NK-92 treated with Interleukin-12 subunit alpha and Interleukin-12 subunit beta, amount 100 ng/mL, for 24 hours (cell line): ENCODE data around the gene CLNS1A.
"Not testable (repeated sequence)": the region's sequence is repeated elsewhere in the genome, so short reads cannot be mapped to it uniquely, and the experiment has no call there.

Source experiments
- DNase-seq: peaks from one replicate; lab custom pipeline; 2025; lab: John Stamatoyannopoulos, UW

The CLNS1A gene

GRCh38 chr11:77637345-77638165, at the start of gene CLNS1A:
TSS of gene CLNS1A (minus strand) at chr11:77637794. CDS start at chr11:77637714, 80 bp downstream.
- DNase-seq = peak; percentile 66

- no peak for DNase-seq
These were observed 49.5 kb upstream of the CLNS1A start for GRCh38 chr11:77687088-77687487.

- no peak for DNase-seq
These were observed 39.5 kb upstream of the CLNS1A start for GRCh38 chr11:77677138-77677537.

GRCh38 chr11:77672264-77672663, 34.7 kb upstream of the CLNS1A start:
- no peak for DNase-seq

GRCh38 chr11:77669848-77670511, 32.4 kb upstream of the CLNS1A start:
- DNase-seq = no peak

- no peak for DNase-seq
These were observed 31.2 kb upstream of the CLNS1A start for GRCh38 chr11:77668760-77669159.

GRCh38 chr11:77665240-77665965, 27.8 kb upstream of the CLNS1A start:
- DNase-seq = no peak

- DNase-seq = no peak
These were observed 24.1 kb upstream of the CLNS1A start for GRCh38 chr11:77661670-77662069.

- no peak for DNase-seq
These were observed 23.4 kb upstream of the CLNS1A start for GRCh38 chr11:77660947-77661346.

- no peak for DNase-seq
These were observed 20.8 kb upstream of the CLNS1A start for GRCh38 chr11:77658213-77659013.

- no peak for DNase-seq
These were observed 18.8 kb upstream of the CLNS1A start for GRCh38 chr11:77656362-77656761.

- no peak for DNase-seq
These were observed 17.3 kb upstream of the CLNS1A start for GRCh38 chr11:77654770-77655434.

- no peak for DNase-seq
These were observed 12.5 kb upstream of the CLNS1A start for GRCh38 chr11:77650123-77650522.

GRCh38 chr11:77647654-77648305, 10.2 kb upstream of the CLNS1A start:
- no peak for DNase-seq

GRCh38 chr11:77644887-77645286, 7.3 kb upstream of the CLNS1A start:
- DNase-seq = no peak

GRCh38 chr11:77642228-77642627, 4.6 kb upstream of the CLNS1A start:
- DNase-seq = no peak

- no peak for DNase-seq
These were observed 756 bp downstream of the CLNS1A start for GRCh38 chr11:77636731-77637344.

GRCh38 chr11:77633926-77634325, 3.7 kb downstream of the CLNS1A start:
- DNase-seq = not testable (repeated sequence)

- no peak for DNase-seq
These were observed 7.4 kb downstream of the CLNS1A start for GRCh38 chr11:77630157-77630710.

GRCh38 chr11:77619576-77620198, 17.9 kb downstream of the CLNS1A start:
- DNase-seq = no peak
